ENCODE measurements around the gene RNF144A.

The RNF144A gene

GRCh38 chr2:6909431-6910385 lies 7.5 kb upstream of the RNF144A start:
- peak; percentile 41 for DNase-seq

DNA sequence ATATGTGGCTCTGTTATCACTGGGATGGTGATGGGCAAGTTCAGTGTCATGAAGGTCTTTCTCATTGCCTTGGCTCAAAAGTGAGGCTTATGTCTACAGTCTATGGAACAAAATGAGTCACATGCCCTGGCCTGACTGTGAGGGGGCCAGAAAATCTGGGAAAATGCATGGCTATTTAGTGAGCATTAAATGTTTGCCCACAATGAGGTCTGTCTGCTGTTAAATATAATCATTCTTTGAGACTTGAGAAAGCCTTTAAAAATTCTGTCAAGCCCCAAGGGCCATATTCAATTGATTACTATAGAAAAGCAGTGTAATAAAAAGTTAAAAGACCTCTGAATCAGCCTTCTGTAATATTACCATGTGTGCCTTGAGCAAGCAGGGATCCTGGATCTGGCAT lies 5.5 kb upstream of the RNF144A start:
- no peak for DNase-seq

- peak; percentile 26 for DNase-seq
Measured at GRCh38 chr2:6913415-6914157, 3.6 kb upstream of the RNF144A start.

DNA sequence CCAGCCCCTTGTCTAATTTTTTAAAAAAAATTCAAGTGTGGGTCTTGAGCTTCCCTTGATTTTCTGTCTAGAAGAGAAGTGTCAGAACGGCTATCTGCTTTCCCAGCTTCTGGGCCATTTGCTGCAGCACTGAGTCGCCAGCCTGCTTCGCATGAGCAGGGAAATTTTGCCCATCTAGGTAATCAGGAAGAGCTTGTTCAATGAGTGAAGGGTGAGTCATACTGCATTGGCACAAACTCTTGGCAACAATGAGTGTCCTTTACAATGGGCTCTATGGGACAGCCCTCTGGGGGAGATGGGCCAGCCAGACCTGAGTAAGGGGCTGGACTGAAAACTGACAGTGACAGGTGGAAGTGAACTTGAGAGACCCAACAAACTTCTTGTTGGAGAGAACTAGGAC lies 2.4 kb upstream of the RNF144A start:
- no peak for DNase-seq

DNA sequence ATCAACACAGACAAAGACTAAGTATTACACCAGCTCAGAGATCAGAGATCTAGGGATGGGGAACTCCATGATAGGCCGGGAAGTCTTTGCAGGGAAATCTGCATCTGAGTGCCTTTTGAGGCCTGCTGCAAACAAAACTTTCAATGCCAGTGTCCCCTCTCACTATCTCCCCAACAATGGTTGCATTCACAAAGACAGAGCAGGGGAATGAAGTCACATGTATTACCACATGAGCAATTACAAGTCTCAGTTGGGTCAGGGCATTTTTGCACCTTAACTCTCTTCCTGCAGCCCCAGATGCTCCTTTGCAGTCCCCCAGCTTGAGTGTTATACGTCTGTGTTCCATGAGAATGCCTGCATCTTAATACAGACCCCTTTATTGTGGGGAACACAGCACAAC lies 1.8 kb upstream of the RNF144A start:
- no peak for DNase-seq

DNA sequence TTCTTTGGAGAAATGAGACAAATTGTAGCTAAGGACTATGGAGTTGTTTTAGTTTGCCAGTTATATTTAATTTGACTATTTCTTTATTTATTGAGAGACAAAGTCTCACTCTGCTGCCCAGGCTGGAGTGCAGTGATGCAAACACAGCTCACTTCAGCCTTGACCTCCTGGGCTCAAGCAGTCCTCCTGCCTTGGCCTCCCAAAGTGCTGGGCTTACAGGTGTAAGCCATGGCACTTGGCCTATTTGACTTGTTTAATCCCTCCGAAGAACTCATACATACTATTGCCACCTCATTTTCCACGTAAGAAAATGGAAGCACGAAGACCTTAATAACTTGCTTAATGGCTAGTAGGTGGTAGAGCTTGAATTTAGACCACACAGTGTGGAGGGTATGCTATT lies 988 bp upstream of the RNF144A start:
- no peak for DNase-seq

- no peak for DNase-seq
Measured at GRCh38 chr2:6916736-6917070, 509 bp upstream of the RNF144A start.

DNA sequence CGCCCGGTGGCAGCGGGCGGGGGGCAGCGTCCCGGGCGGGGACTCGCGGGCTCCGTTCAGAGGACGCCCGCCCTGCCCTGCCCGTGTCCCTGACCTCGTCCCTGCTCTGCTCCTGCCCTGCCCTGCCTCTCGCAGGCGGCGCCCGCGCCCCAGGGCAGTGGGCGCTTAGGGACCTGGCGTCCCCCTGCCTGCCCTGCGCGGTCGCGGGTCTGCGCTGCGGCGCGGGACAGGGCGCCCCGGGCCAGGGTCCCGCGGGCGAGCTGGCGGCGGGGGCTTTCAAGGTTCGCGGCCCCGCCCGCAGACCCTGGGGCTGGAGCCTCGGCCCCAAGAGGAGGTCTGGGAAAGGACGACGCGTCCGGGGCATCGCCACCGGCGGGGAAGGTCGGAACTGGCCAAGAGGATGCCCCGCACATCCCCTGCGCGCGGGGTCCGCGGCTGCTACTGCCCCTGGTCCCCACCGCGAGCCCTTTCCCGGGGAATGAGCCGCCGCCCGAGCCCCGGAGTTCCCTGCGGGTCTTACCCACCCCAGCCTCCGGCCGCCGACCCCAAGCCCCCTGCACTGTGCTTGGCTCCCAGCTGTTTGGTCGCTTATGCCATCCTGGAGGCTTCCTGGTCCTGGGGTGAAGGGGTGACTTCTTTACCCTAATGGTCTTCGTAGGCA lies 679 bp downstream of the RNF144A start:
- DNase-seq, result no peak

DNA sequence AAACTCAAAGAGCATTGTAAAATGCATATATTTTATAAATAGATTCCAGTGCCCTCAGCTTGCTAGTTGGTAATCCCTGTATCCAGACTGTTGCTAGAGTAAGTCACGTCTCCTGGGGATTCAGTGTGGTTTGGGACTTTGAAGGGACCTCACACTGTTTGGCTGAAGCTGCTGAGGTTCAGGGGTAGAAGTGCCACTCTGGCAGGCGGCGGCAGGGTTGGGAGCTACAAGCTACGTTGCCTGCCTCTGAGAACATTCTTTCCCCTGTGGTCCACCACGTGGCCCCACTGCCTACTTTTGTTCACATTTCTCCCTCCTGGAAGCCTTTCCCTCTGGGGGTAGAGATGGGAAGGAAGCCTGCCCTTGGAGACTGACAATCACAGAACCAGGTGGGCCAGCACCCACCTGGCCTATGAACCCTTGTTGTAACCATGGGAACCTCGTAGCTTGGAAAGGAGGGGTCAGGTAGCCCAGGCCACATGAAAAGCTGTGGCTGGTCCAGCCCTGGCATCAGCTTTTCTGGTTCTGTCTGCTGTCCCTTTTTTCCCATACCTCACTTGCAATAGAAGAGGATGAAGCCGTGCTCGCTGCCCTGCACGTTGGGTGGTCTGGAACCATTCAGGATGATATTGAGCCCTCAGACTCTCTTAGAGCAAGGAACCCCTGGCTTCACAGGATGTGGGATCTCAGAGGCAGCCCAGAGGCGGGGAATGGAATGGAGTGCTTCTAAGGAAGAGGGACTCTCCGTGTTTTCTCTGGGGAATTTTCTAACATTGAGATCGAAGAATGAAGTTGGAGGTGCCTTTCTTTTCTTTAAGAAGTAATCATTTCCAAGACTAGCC lies 2.9 kb downstream of the RNF144A start:
- DNase-seq, result no peak

DNA sequence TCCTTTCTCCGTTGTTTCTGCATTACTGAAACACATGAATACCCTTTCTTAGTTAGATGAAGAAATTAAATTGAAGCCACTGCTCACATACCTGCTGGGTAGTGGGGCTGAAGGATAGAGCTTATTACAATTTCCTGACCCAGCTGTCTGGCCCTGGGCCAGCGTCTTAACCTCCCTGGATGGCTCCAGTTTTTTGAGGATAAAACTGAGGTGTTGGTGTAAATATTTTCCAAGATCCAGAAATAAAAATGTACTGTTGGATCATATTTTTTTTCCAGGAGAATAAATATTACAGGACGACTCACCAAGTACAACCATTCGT lies 3.5 kb downstream of the RNF144A start:
- DNase-seq, result no peak

DNA sequence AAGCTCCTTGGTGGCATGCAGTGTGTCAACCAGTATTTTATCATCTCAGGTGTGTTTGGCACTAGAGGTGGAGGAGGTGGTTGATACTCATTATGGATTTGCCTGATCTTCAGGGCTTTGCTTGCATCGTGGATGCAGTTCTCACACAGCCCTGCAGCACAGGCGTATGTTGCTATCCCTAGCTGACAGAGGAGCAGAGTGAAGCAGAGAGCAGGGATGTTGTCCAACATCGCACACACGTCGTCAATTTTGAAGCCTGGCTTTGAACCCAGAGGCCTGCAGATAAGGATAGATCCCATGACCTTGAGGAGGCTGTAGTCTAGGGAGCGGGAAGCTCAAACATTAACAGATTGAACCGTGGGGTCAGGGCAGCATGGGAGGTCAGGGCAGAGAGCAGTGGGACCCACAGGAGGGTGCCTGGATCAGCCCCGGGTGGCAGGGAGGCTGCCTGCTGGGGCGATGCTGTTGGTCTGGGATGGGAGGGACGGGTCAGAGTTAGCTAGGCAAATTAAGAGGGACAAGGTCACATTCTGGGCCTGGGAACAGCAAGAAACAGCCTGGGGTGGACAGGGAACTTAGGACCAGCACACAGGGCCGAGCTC lies 4.2 kb downstream of the RNF144A start:
- DNase-seq, result no peak

GRCh38 chr2:6922201-6922656 lies 5.0 kb downstream of the RNF144A start:
- DNase-seq, result no peak

GRCh38 chr2:6923319-6923718 lies 6.1 kb downstream of the RNF144A start:
- no peak for DNase-seq

GRCh38 chr2:6924101-6924923 lies 7.1 kb downstream of the RNF144A start:
- DNase-seq, result no peak

DNA sequence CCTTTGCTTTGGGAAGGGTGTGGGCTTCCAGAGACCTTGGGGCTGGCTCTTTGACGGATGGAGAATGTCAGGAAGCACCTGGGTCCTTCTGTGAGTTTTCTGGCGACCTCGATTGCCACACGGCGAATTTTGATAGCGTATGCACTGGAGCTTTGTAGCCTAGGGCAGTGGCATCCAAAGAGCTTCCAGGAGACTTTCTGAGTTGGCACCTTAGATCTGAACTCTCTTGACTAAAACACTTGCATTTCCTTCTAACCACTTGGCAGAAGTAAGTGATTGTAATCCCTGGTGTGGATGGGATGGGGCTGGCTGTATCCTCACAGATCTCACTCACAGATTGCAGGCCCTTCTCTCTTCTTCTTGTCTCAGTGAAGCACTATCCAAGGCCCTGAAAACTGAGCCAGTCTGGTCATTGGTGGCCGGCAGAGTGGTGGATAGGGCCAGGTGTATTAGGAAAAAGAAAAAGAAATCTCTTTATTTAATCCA lies 7.8 kb downstream of the RNF144A start:
- no peak for DNase-seq

GRCh38 chr2:6926071-6926732 lies 9.0 kb downstream of the RNF144A start:
- no peak for DNase-seq

DNA sequence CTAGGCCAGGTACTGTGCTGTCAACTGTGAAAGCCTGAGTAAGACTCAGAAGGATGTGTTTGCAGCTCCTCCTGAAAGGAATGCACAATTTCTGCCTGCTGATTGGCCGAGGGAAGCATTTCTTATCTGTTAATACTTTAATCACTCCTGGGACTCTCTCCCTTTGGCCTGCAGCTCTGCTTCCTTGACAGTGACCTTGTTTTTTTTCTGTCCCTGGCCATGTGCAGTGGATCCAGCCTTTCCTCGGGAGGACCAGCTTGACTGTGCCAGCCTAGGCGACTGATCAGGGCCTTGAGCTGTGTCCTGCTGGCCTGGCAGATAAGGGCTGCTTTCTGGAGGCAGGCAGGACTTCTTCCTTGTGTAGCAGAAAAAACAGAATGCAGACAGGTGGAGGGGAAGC lies 10.0 kb downstream of the RNF144A start:
- DNase-seq, result no peak

DNA sequence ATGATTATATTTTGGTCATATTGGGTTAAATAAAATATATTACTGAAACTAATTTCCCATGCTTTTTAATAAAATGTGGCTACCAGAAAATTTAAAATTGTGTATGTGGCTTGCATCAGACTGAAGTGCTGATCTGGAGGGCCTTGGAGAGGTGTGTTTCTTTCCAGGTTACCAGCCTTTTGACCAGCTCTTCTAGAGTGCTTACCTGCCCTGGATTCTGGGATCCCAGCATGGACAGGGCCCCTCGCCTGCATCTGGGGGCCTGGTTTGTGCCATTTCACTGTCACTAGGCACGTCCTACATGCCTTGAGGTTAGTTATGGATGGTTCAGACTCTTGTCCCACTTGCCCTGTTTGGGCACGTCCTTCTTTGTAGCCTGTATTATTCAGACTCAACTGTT lies 10.5 kb downstream of the RNF144A start:
- DNase-seq, result no peak

- DNase-seq, result no peak
Measured at GRCh38 chr2:6928452-6928851, 11.2 kb downstream of the RNF144A start.

- DNase-seq, result no peak
Measured at GRCh38 chr2:6929196-6929819, 12.1 kb downstream of the RNF144A start.
